AG20443 (cell line): ENCODE data around the gene BRAT1.
A peak's percentile ranks its signal among the peaks of the same experiment; 100 is the strongest.
"Not testable (repeated sequence)": the region's sequence is repeated elsewhere in the genome, so short reads cannot be mapped to it uniquely, and the experiment has no call there.

ENCODE experiments used
- DNase-seq: peaks from one replicate; pipeline ENCODE4 v3.0.0; 2012; ENCODE audit warnings: low spot score, mixed read lengths

The BRAT1 gene

GRCh38 chr7:2583798-2584580, 28.7 kb upstream of the BRAT1 start:
- no peak for DNase-seq

- DNase-seq, result no peak
Measured at GRCh38 chr7:2582006-2582735, 26.8 kb upstream of the BRAT1 start.

GRCh38 chr7:2580636-2581035, 25.3 kb upstream of the BRAT1 start:
- no peak for DNase-seq

GRCh38 chr7:2577914-2578680, 22.8 kb upstream of the BRAT1 start:
- DNase-seq, result no peak

GRCh38 chr7:2576742-2577491, 21.6 kb upstream of the BRAT1 start:
- DNase-seq, result no peak

GRCh38 chr7:2575733-2576340, 20.5 kb upstream of the BRAT1 start:
- DNase-seq, result peak; percentile 45

GRCh38 chr7:2575046-2575732, 19.9 kb upstream of the BRAT1 start:
- DNase-seq, result no peak

- DNase-seq, result no peak
Measured at GRCh38 chr7:2573761-2574160, 18.4 kb upstream of the BRAT1 start.

GRCh38 chr7:2572101-2572842, 16.9 kb upstream of the BRAT1 start:
- peak; percentile 29 for DNase-seq

GRCh38 chr7:2571409-2571808, 16.1 kb upstream of the BRAT1 start:
- no peak for DNase-seq

- no peak for DNase-seq
Measured at GRCh38 chr7:2570021-2570420, 14.7 kb upstream of the BRAT1 start.

GRCh38 chr7:2569421-2569820, 14.1 kb upstream of the BRAT1 start:
- no peak for DNase-seq

GRCh38 chr7:2568521-2569223, 13.3 kb upstream of the BRAT1 start:
- no peak for DNase-seq

- peak; percentile 63 for DNase-seq
Measured at GRCh38 chr7:2567679-2568278, 12.5 kb upstream of the BRAT1 start.

- no peak for DNase-seq
Measured at GRCh38 chr7:2566890-2567678, 11.8 kb upstream of the BRAT1 start.

GRCh38 chr7:2566348-2566889, 11.1 kb upstream of the BRAT1 start:
- DNase-seq, result no peak

- no peak for DNase-seq
Measured at GRCh38 chr7:2564970-2565540, 9.7 kb upstream of the BRAT1 start.

GRCh38 chr7:2563955-2564354, 8.6 kb upstream of the BRAT1 start:
- not testable (repeated sequence) for DNase-seq
